MM.1S (cell line): ENCODE measurements around the gene ARMC8.

Experiments
- EZH2 ChIP-seq: fragments of 300-600 bp; sonication (generic); optimal IDR thresholded peaks from 2 replicates; pipeline ENCODE3; 2017; ENCODE audit warnings: low read depth, mild to moderate bottlenecking, antibody characterized with exemption, low read length, mixed read lengths
- TF ChIP-seq, protein P1 (sequence below): fragments of 300-600 bp; sonication (generic); IDR thresholded peaks from 2 replicates; pipeline ENCODE4 v1.5.1; 2016; ENCODE audit warnings: antibody characterized with exemption, low read length, mixed read lengths

DNA sequence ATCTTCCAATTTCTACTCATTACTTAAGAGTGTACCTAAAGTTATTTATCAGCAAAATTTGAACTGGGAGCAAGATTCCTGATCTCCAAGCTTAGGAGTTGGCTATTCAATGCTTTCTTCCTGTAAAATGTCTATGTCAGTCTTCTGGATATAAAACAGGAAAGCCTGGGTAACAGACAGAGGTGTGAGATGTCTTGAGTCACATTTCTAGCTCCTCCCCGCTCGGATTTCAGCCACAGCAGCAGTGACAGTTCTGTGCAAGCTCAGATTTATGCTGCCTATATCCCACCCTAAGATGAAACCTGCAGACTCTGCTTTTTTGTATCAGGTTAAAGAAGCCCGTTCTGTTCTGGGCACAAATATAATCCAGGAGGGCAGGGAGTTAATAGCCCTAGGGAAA, 2.1 kb upstream of the ARMC8 start:
- TF ChIP-seq, protein P1, sequence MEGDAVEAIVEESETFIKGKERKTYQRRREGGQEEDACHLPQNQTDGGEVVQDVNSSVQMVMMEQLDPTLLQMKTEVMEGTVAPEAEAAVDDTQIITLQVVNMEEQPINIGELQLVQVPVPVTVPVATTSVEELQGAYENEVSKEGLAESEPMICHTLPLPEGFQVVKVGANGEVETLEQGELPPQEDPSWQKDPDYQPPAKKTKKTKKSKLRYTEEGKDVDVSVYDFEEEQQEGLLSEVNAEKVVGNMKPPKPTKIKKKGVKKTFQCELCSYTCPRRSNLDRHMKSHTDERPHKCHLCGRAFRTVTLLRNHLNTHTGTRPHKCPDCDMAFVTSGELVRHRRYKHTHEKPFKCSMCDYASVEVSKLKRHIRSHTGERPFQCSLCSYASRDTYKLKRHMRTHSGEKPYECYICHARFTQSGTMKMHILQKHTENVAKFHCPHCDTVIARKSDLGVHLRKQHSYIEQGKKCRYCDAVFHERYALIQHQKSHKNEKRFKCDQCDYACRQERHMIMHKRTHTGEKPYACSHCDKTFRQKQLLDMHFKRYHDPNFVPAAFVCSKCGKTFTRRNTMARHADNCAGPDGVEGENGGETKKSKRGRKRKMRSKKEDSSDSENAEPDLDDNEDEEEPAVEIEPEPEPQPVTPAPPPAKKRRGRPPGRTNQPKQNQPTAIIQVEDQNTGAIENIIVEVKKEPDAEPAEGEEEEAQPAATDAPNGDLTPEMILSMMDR: no peak
- TF ChIP-seq EZH2: no peak
